Measurements from ENCODE around the gene ACE2. TPM values are rescaled to one million over a fixed set of nuclear protein-coding genes. Genes with fewer than 3 reads are reported as not detected.

ACE2 gene
- total and polyA plus RNA-seq, 2 donors (not counting 3 experiments of a cell fraction or from before 2014, with no cell fraction given): not detected

DNA sequence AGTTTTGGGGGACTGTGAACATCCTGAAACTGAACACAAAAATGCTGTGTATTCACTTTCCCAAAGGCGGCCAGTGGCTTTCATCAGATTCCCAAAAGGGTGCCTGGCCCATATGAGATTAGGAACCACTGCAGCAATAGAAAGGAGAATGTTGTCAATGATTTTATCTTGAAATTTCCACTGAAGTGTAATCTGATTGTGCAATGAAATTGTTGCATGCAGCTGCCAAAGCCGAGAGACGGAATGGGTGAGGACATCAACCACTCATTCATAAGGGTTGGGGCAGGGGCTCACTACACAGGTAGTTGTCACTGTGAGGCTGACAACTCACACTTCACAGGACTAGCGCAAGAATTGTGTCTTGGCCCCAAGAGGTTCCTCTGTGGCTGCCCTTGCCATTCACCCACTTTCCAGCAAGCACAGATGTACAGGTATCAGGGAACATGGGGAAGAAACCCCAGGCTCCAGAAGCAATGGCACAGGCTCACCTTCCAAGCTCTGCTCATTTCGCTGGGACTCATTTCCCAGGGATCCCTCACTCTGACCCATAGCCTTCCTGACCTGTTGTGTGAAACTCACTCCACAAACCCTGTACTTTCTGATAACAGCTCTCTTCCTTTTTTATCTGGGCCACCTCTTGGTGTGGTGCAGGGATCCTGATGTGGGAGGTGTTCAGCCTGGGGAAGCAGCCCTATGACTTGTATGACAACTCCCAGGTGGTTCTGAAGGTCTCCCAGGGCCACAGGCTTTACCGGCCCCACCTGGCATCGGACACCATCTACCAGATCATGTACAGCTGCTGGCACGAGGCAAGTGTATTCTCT, 51.4 kb downstream of the ACE2 start:
- no peak for FAIRE-seq
- H3K4me3 ChIP-seq (replicated peaks in 1 of 3; ENCODE audit: insufficient read depth in 1 of 3, low read depth in 1 of 3, low read length in 3 of 3): no peak overlapping the region
- intact Hi-C loops (cut with micrococcal nuclease): loop anchor here (5.0 kb wide), 1 partner anchor 52 kb away; no protein-coding TSS in a partner anchor
- TF ChIP-seq FOS (IDR thresholded peaks at IDR 0.05; ENCODE audit: borderline replicate concordance, insufficient read depth, low read length) (no peak), MYC (IDR thresholded peaks at IDR 0.05; ENCODE audit: low read depth, low read length) (no peak), GATA2 (IDR thresholded peaks at IDR 0.05; ENCODE audit: insufficient read depth, insufficient read length, low read depth, low read length) (no peak), JUN (IDR thresholded peaks at IDR 0.05; ENCODE audit: borderline replicate concordance, insufficient read depth, insufficient read length, low read depth) (no peak), POLR2AphosphoS5 (IDR thresholded peaks at IDR 0.05; ENCODE audit: insufficient read depth, low read depth, low read length) (no peak), MAX (IDR thresholded peaks at IDR 0.05; ENCODE audit: insufficient read depth, insufficient read length) (no peak), POLR2A (IDR thresholded peaks at IDR 0.05; ENCODE audit: low read depth, low read length) (no peak), EZH2 (IDR thresholded peaks at IDR 0.05; ENCODE audit: borderline replicate concordance, low read depth, low read length, severe bottlenecking) (no peak)
- TF ChIP-seq, protein P1, sequence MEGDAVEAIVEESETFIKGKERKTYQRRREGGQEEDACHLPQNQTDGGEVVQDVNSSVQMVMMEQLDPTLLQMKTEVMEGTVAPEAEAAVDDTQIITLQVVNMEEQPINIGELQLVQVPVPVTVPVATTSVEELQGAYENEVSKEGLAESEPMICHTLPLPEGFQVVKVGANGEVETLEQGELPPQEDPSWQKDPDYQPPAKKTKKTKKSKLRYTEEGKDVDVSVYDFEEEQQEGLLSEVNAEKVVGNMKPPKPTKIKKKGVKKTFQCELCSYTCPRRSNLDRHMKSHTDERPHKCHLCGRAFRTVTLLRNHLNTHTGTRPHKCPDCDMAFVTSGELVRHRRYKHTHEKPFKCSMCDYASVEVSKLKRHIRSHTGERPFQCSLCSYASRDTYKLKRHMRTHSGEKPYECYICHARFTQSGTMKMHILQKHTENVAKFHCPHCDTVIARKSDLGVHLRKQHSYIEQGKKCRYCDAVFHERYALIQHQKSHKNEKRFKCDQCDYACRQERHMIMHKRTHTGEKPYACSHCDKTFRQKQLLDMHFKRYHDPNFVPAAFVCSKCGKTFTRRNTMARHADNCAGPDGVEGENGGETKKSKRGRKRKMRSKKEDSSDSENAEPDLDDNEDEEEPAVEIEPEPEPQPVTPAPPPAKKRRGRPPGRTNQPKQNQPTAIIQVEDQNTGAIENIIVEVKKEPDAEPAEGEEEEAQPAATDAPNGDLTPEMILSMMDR (IDR thresholded peaks at IDR 0.05; ENCODE audit: extremely low read depth in 1 of 2, insufficient read depth in 1 of 2, low read depth in 1 of 2, low read length in 2 of 2): no peak
- H3K79me2 ChIP-seq (ENCODE audit: control insufficient read depth, insufficient read depth, low read length): no peaks in the 10 kb centered on the region
- no peak overlapping the region for H3K27ac ChIP-seq (ENCODE audit: insufficient read depth, low read depth, low read length)
- H3K9me1 ChIP-seq (replicated peaks; ENCODE audit: control insufficient read depth, extremely low read depth, insufficient read depth, low read length): no peaks in the 10 kb centered on the region
- no peaks in the 10 kb centered on the region for H3K9me3 ChIP-seq (replicated peaks; ENCODE audit: control insufficient read depth, insufficient read depth, low read length)
- H4K20me1 ChIP-seq (replicated peaks; ENCODE audit: control insufficient read depth, extremely low read depth, insufficient read depth, low read length): no peaks in the 10 kb centered on the region
- dilution Hi-C loops (cut with MboI; ENCODE audit: extremely low pct_ligation_motif_present, low sequenced_read_pairs): no loop called here
- no peaks in the 10 kb centered on the region for H3K27me3 ChIP-seq (ENCODE audit: control insufficient read depth in 2 of 2, insufficient read depth in 2 of 2, low read length in 2 of 2)
- DNase-seq (ENCODE audit: low read depth, low spot score): no peak
- H3K9ac ChIP-seq (replicated peaks; ENCODE audit: extremely low read depth, insufficient read depth, low read length): no peak overlapping the region
- CTCF ChIA-PET: no interaction called here
- BruUV-seq (replicated peaks): no TSS peak
- POLR2A ChIA-PET: no interaction called here
- no peaks in the 10 kb centered on the region for H3K4me1 ChIP-seq (ENCODE audit: control insufficient read depth, extremely low read depth, insufficient read depth, low read length)
- peaks cover 14 to 20% of the 10 kb centered on the region in 2 experiments for H3K36me3 ChIP-seq (ENCODE audit: control insufficient read depth in 2 of 2, extremely low read depth in 1 of 2, insufficient read depth in 2 of 2, low read length in 2 of 2)
- H2AFZ ChIP-seq (ENCODE audit: low read depth, low read length): no peak overlapping the region
- H3K4me2 ChIP-seq (ENCODE audit: insufficient read depth, low read length): no peak overlapping the region

Data from endothelial cell of umbilical vein (primary cell).